SK-N-SH (cell line): ENCODE measurements around the gene DYNC1H1. TPM values are rescaled to one million over a fixed set of nuclear protein-coding genes. Genes with fewer than 3 reads are reported as not detected.

Experiments used
- CTCF ChIA-PET: fragments of 300-600, 350-600 bp; formaldehyde crosslinking; extraction: SDS; loops from one replicate; lab custom pipeline; 2021; lab: Yijun Ruan, JAX
- POLR2A ChIA-PET: fragments of 350-600 bp; sonication (Branson Sonifier 250); formaldehyde crosslinking; extraction: SDS; loops from one replicate; lab custom pipeline; 2020; ENCODE audit warnings: antibody characterized with exemption, inconsistent platforms; lab: Yijun Ruan, JAX
- DNase-seq: peaks from one replicate; pipeline ENCODE4 v3.0.0; 2012
- H2AFZ ChIP-seq: fragments of 200-600 bp; sonication (generic); 2 replicates; pipeline ENCODE4 v1.8.1; 2016; ENCODE audit warnings: antibody characterized with exemption, mild to moderate bottlenecking, low read depth
- H3F3A ChIP-seq: fragments of 200-600 bp; sonication (generic); replicated peaks from 2 replicates; pipeline ENCODE3; 2016; ENCODE audit warnings: antibody characterized with exemption, mild to moderate bottlenecking; ENCODE audit not compliant: insufficient read depth
- H3K27ac ChIP-seq, 2 experiments: fragments of 200-500 bp in 1 of 2; fragments of 200-600 bp in 1 of 2; sonication (Bioruptor generic) in 1 of 2; sonication (generic), shearing (Covaris generic) in 1 of 2; 2 replicates each; pipeline versions ENCODE4 v1.5.1 to v1.6.1; 2014 to 2016; ENCODE audit warnings: low read depth in 2 of 2, inconsistent platforms in 1 of 2, low read length in 1 of 2, mild to moderate bottlenecking in 1 of 2, mixed read lengths in 1 of 2
- H3K27me3 ChIP-seq: fragments of 200-600 bp; sonication (generic), shearing (Covaris generic); 2 replicates; pipeline ENCODE4 v1.6.1; 2016; ENCODE audit warnings: mixed run types; ENCODE audit not compliant: insufficient read depth
- H3K36me3 ChIP-seq, 2 experiments: fragments of 200-500 bp in 1 of 2; fragments of 200-600 bp in 1 of 2; sonication (Bioruptor generic) in 1 of 2; sonication (generic) in 1 of 2; replicated peaks in 1 of 2; 2 replicates each; pipeline versions ENCODE3 to v1.5.1; 2014 to 2016; ENCODE audit warnings: low read length in 1 of 2, mild to moderate bottlenecking in 1 of 2; ENCODE audit not compliant: insufficient read depth in 2 of 2, control insufficient read depth in 1 of 2
- H3K4me1 ChIP-seq, 2 experiments: fragments of 200-500 bp in 1 of 2; fragments of 200-600 bp in 1 of 2; sonication (Bioruptor generic) in 1 of 2; sonication (generic), shearing (Covaris generic) in 1 of 2; 2 replicates each; pipeline versions ENCODE4 v1.5.1 to v1.6.1; 2014 to 2016; ENCODE audit warnings: low read depth in 1 of 2, low read length in 1 of 2, mixed run types in 1 of 2; ENCODE audit not compliant: insufficient read depth in 2 of 2, control insufficient read depth in 1 of 2
- H3K4me2 ChIP-seq: fragments of 200-600 bp; sonication (generic), shearing (Covaris generic); 2 replicates; pipeline ENCODE4 v1.6.1; 2017; ENCODE audit warnings: mixed run types
- H3K4me3 ChIP-seq, 2 experiments: fragments of 200-500 bp in 1 of 2; fragments of 200-600 bp in 1 of 2; sonication (Bioruptor generic) in 1 of 2; sonication (generic), shearing (Covaris generic) in 1 of 2; 2 replicates each; pipeline versions ENCODE4 v1.5.1 to v1.8.1; 2014 to 2016; ENCODE audit warnings: low read depth in 2 of 2, inconsistent platforms in 1 of 2, low read length in 1 of 2, mild to moderate bottlenecking in 1 of 2, mixed read lengths in 1 of 2, moderate library complexity in 1 of 2
- H3K79me2 ChIP-seq: fragments of 200-600 bp; sonication (generic); 2 replicates; pipeline ENCODE4 v1.8.1; 2017; ENCODE audit warnings: mild to moderate bottlenecking; ENCODE audit not compliant: insufficient read depth
- H3K9ac ChIP-seq: fragments of 200-600 bp; sonication (generic); 2 replicates; pipeline ENCODE4 v1.6.1; 2017; ENCODE audit warnings: mixed run types
- H3K9me2 ChIP-seq: fragments of 200-600 bp; sonication (generic); 2 replicates; pipeline ENCODE4 v1.6.1; 2017; ENCODE audit warnings: mixed run types
- H3K9me3 ChIP-seq: fragments of 200-600 bp; sonication (generic); 2 replicates; pipeline ENCODE4 v1.6.1; 2017; ENCODE audit warnings: mixed run types, mild to moderate bottlenecking, moderate library complexity
- H4K20me1 ChIP-seq: fragments of 200-600 bp; sonication (generic); 2 replicates; pipeline ENCODE4 v1.6.1; 2017; ENCODE audit warnings: mild to moderate bottlenecking, mixed run types; ENCODE audit not compliant: insufficient read depth
- CHD2 ChIP-seq: fragments of 150-350 bp; IDR thresholded peaks from 2 replicates; pipeline ENCODE4 v1.6.1; 2018; ENCODE audit warnings: low read length; ENCODE audit not compliant: partially characterized antibody
- ELF1 ChIP-seq: IDR thresholded peaks from 2 replicates; pipeline ENCODE4 v1.4.0; 2012
- EZH2phosphoT487 ChIP-seq: fragments of 200-600 bp; sonication (generic); IDR thresholded peaks from 2 replicates; pipeline ENCODE4 v1.6.1; 2017; ENCODE audit warnings: low read depth, mixed run types, mild to moderate bottlenecking, antibody characterized with exemption, moderate library complexity, borderline replicate concordance
- FOXJ3 ChIP-seq: sonication (generic); formaldehyde crosslinking; IDR thresholded peaks from 2 replicates; pipeline ENCODE4 v1.5.1; 2020; ENCODE audit warnings: mild to moderate bottlenecking, missing genetic modification reagents
- FOXM1 ChIP-seq: IDR thresholded peaks from 2 replicates; pipeline ENCODE4 v1.4.0; 2012; ENCODE audit warnings: low read depth, mild to moderate bottlenecking
- GABPA ChIP-seq: IDR thresholded peaks from 2 replicates; pipeline ENCODE4 v1.4.0; 2012; ENCODE audit warnings: low read depth, mild to moderate bottlenecking
- JUND ChIP-seq: IDR thresholded peaks from 2 replicates; pipeline ENCODE4 v1.4.0; 2012
- MXI1 ChIP-seq: IDR thresholded peaks from 2 replicates; pipeline ENCODE4 v1.6.1; 2012; ENCODE audit warnings: mild to moderate bottlenecking, low read depth, low read length, improper control_type of control experiment
- NFIC ChIP-seq: IDR thresholded peaks from 2 replicates; pipeline ENCODE4 v1.4.0; 2012; ENCODE audit warnings: borderline replicate concordance
- POLR2AphosphoS5 ChIP-seq: IDR thresholded peaks from 2 replicates; pipeline ENCODE4 v1.6.1; 2012; ENCODE audit warnings: low read depth, low read length
- RAD21 ChIP-seq: IDR thresholded peaks from 2 replicates; pipeline ENCODE4 v1.6.1; 2012; ENCODE audit warnings: mild to moderate bottlenecking, low read length
- RCOR1 ChIP-seq: fragments of 150-350 bp; IDR thresholded peaks from 2 replicates; pipeline ENCODE4 v1.6.1; 2017; ENCODE audit warnings: antibody characterized with exemption, low read length
- TAF1 ChIP-seq: IDR thresholded peaks from 2 replicates; pipeline ENCODE4 v1.6.1; 2012; ENCODE audit warnings: low read depth, mild to moderate bottlenecking, low read length, moderate library complexity, borderline replicate concordance
- TCF12 ChIP-seq: IDR thresholded peaks from 2 replicates; pipeline ENCODE4 v1.4.0; 2012
- YY1 ChIP-seq: IDR thresholded peaks from 2 replicates; pipeline ENCODE4 v1.4.0; 2012; ENCODE audit warnings: low read depth, mild to moderate bottlenecking
- WGBS: methylation state at CpG from one replicate; pipeline ENCODE4 v1.1.6; 2017; ENCODE audit warnings: low lambda C conversion rate; 5-methylcytosine and 5-hydroxymethylcytosine counted together
- polyA plus RNA-seq, 3 experiments: library from polyadenylated mRNA; depleted of rRNA; stranded (reverse); fragments of >200 nt; gene quantifications; 2 replicates each; pipeline ENCODE4 v1.2.3, GENCODE V29; 2012
- TF ChIP-seq, protein P1 (sequence below): fragments of 150-350 bp; IDR thresholded peaks from 2 replicates; pipeline ENCODE4 v1.6.1; 2016; ENCODE audit warnings: mild to moderate bottlenecking, low read depth, low read length
- TF ChIP-seq, protein P2 (sequence below): IDR thresholded peaks from 2 replicates; pipeline ENCODE4 v1.4.0; 2012; ENCODE audit warnings: low read depth, borderline replicate concordance
- TF ChIP-seq, protein P3 (sequence below): IDR thresholded peaks from 2 replicates; pipeline ENCODE4 v1.6.1; 2012; ENCODE audit warnings: mild to moderate bottlenecking, low read depth, low read length, moderate library complexity
- TF ChIP-seq, protein P4 (sequence below): IDR thresholded peaks from 2 replicates; pipeline ENCODE4 v1.4.0; 2012; ENCODE audit warnings: low read depth, borderline replicate concordance

The DYNC1H1 gene
- polyA plus RNA-seq, 1 of the 3 experiments (the other 2 are of a cell fraction) = 140 TPM

DNA sequence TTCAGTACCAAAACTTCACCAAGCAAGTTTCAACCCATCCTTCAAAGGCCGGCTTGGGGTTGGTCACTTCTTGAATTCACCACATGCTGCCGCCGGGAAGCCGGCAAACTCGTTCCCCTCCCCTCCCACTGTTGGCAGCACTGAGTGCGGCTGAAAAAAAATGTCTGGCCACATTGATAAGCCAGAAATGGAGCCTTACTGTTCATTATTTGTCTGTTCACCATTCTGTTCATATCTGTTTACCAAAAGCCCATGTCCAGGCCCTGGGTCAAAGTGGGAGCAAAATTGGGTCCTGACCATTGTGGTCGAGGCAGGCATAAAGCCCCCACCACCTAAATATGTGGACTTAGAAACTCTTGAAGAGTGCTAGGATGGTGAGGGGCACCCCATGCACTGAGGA lies 129.7 kb downstream of the DYNC1H1 start:
- CTCF ChIA-PET = no interaction called here
- H3K27ac ChIP-seq = no peak overlapping the region
- WGBS = 93% methylated on average over 7 of the region's 7 CpGs
- no peaks in the 10 kb centered on the region for H3K9me2 ChIP-seq
- H3K9ac ChIP-seq = no peak overlapping the region
- DNase-seq = no peak
- no peaks in the 10 kb centered on the region for H3K79me2 ChIP-seq
- H3K4me1 ChIP-seq = peaks cover 5 to 9% of the 10 kb centered on the region in 2 experiments; a peak in 2 of 4 replicates
- no peaks in the 10 kb centered on the region for H3K9me3 ChIP-seq
- no peaks in the 10 kb centered on the region for H3F3A ChIP-seq
- no peaks in the 10 kb centered on the region for H3K27me3 ChIP-seq
- no peak overlapping the region for H3K4me2 ChIP-seq
- no peak overlapping the region for H2AFZ ChIP-seq
- no peak overlapping the region for H3K4me3 ChIP-seq
- POLR2A ChIA-PET = no interaction called here
- no peaks in the 10 kb centered on the region for H3K36me3 ChIP-seq
- H4K20me1 ChIP-seq = no peaks in the 10 kb centered on the region
- no peak for TF ChIP-seq NFIC
- TF ChIP-seq TCF12 = no peak
- TF ChIP-seq, protein P1, sequence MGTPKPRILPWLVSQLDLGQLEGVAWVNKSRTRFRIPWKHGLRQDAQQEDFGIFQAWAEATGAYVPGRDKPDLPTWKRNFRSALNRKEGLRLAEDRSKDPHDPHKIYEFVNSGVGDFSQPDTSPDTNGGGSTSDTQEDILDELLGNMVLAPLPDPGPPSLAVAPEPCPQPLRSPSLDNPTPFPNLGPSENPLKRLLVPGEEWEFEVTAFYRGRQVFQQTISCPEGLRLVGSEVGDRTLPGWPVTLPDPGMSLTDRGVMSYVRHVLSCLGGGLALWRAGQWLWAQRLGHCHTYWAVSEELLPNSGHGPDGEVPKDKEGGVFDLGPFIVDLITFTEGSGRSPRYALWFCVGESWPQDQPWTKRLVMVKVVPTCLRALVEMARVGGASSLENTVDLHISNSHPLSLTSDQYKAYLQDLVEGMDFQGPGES = no peak
- TF ChIP-seq ELF1 = no peak
- TF ChIP-seq FOXJ3 (CRISPR knock-in tag) = no peak
- TF ChIP-seq TAF1 = no peak
- TF ChIP-seq CHD2 = no peak
- TF ChIP-seq GABPA = no peak
- no peak for TF ChIP-seq JUND
- TF ChIP-seq YY1 = no peak
- TF ChIP-seq EZH2phosphoT487 = no peak
- TF ChIP-seq POLR2AphosphoS5 = no peak
- no peak for TF ChIP-seq FOXM1
- TF ChIP-seq, protein P2, sequence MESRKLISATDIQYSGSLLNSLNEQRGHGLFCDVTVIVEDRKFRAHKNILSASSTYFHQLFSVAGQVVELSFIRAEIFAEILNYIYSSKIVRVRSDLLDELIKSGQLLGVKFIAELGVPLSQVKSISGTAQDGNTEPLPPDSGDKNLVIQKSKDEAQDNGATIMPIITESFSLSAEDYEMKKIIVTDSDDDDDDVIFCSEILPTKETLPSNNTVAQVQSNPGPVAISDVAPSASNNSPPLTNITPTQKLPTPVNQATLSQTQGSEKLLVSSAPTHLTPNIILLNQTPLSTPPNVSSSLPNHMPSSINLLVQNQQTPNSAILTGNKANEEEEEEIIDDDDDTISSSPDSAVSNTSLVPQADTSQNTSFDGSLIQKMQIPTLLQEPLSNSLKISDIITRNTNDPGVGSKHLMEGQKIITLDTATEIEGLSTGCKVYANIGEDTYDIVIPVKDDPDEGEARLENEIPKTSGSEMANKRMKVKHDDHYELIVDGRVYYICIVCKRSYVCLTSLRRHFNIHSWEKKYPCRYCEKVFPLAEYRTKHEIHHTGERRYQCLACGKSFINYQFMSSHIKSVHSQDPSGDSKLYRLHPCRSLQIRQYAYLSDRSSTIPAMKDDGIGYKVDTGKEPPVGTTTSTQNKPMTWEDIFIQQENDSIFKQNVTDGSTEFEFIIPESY = no peak
- TF ChIP-seq RCOR1 = no peak
- no peak for TF ChIP-seq RAD21
- TF ChIP-seq, protein P3, sequence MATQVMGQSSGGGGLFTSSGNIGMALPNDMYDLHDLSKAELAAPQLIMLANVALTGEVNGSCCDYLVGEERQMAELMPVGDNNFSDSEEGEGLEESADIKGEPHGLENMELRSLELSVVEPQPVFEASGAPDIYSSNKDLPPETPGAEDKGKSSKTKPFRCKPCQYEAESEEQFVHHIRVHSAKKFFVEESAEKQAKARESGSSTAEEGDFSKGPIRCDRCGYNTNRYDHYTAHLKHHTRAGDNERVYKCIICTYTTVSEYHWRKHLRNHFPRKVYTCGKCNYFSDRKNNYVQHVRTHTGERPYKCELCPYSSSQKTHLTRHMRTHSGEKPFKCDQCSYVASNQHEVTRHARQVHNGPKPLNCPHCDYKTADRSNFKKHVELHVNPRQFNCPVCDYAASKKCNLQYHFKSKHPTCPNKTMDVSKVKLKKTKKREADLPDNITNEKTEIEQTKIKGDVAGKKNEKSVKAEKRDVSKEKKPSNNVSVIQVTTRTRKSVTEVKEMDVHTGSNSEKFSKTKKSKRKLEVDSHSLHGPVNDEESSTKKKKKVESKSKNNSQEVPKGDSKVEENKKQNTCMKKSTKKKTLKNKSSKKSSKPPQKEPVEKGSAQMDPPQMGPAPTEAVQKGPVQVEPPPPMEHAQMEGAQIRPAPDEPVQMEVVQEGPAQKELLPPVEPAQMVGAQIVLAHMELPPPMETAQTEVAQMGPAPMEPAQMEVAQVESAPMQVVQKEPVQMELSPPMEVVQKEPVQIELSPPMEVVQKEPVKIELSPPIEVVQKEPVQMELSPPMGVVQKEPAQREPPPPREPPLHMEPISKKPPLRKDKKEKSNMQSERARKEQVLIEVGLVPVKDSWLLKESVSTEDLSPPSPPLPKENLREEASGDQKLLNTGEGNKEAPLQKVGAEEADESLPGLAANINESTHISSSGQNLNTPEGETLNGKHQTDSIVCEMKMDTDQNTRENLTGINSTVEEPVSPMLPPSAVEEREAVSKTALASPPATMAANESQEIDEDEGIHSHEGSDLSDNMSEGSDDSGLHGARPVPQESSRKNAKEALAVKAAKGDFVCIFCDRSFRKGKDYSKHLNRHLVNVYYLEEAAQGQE = no peak
- TF ChIP-seq, protein P4, sequence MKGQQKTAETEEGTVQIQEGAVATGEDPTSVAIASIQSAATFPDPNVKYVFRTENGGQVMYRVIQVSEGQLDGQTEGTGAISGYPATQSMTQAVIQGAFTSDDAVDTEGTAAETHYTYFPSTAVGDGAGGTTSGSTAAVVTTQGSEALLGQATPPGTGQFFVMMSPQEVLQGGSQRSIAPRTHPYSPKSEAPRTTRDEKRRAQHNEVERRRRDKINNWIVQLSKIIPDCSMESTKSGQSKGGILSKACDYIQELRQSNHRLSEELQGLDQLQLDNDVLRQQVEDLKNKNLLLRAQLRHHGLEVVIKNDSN = no peak
- no peak for TF ChIP-seq MXI1
